Panc1 (cell line): ENCODE measurements around the gene TSPAN7. TPM values are rescaled to one million over a fixed set of nuclear protein-coding genes. Genes with fewer than 3 reads are reported as not detected.

Source experiments
- ATAC-seq: fragments of 200-7000 bp; cut with Tn5 transposase; 2 replicates; pipeline ENCODE4 v1.9.1; 2020; ENCODE audit warnings: mild to moderate bottlenecking, moderate library complexity
- BruUV-seq: library from RNA; stranded (reverse); fragments of 400-500 nt; replicated peaks from 2 replicates; lab custom pipeline; 2021; lab: Mats Ljungman, UMichigan
- CTCF ChIA-PET: fragments of 300-600 bp; sonication (Branson Sonifier 250); formaldehyde crosslinking; loops from one replicate; lab custom pipeline; 2022; ENCODE audit warnings: antibody characterized with exemption; lab: Charles Lee
- POLR2A ChIA-PET: fragments of 300-600 bp; sonication (Branson Sonifier 250); formaldehyde crosslinking; loops from one replicate; lab custom pipeline; 2022; ENCODE audit warnings: antibody characterized with exemption; lab: Charles Lee
- DNase-seq: peaks from one replicate; pipeline ENCODE4 v3.0.0-alpha.2; 2010; ENCODE audit warnings: low read depth, low spot score
- H3K27ac ChIP-seq: 2 replicates; pipeline ENCODE4 v1.5.1; 2011; ENCODE audit warnings: mild to moderate bottlenecking, low read length, inconsistent platforms
- H3K27me3 ChIP-seq: fragments of 200-500 bp; sonication (Bioruptor generic); 2 replicates; pipeline ENCODE4 v1.6.0; 2014; ENCODE audit warnings: low read length, inconsistent platforms; ENCODE audit not compliant: control insufficient read depth, insufficient read depth
- H3K36me3 ChIP-seq: fragments of 200-500 bp; sonication (Bioruptor generic); 2 replicates; pipeline ENCODE4 v1.5.1; 2014; ENCODE audit warnings: inconsistent platforms, mild to moderate bottlenecking, low read length, moderate library complexity; ENCODE audit not compliant: control insufficient read depth, insufficient read depth
- H3K4me1 ChIP-seq: 2 replicates; pipeline ENCODE4 v1.5.1; 2011; ENCODE audit warnings: inconsistent platforms, mild to moderate bottlenecking, low read length, moderate library complexity; ENCODE audit not compliant: control insufficient read depth, insufficient read depth
- H3K4me3 ChIP-seq, 2 experiments: 2 replicates each; pipeline ENCODE4 v1.5.1; 2011 to 2012; ENCODE audit warnings: low read depth in 2 of 2, low read length in 2 of 2, mild to moderate bottlenecking in 2 of 2, inconsistent platforms in 1 of 2, moderate library complexity in 1 of 2
- H3K9me3 ChIP-seq: fragments of 200-500 bp; sonication (Bioruptor generic); 2 replicates; pipeline ENCODE4 v1.5.1; 2014; ENCODE audit warnings: low read depth, mild to moderate bottlenecking, inconsistent platforms, low read length, moderate library complexity; ENCODE audit not compliant: control insufficient read depth, insufficient read depth
- POLR2AphosphoS5 ChIP-seq: IDR thresholded peaks from 2 replicates; pipeline ENCODE4 v1.6.1; 2012; ENCODE audit warnings: mild to moderate bottlenecking, low read depth, low read length, moderate library complexity
- REST ChIP-seq, 2 experiments: IDR thresholded peaks; 2 replicates each; pipeline ENCODE4 v1.6.1; 2011 to 2012; ENCODE audit warnings: low read depth in 2 of 2, control low read depth in 1 of 2, low read length in 1 of 2, mild to moderate bottlenecking in 1 of 2, moderate library complexity in 1 of 2; ENCODE audit not compliant: insufficient read depth in 1 of 2
- SIN3A ChIP-seq: IDR thresholded peaks from 2 replicates; pipeline ENCODE4 v1.6.1; 2012; ENCODE audit warnings: low read depth, mild to moderate bottlenecking, low read length, moderate library complexity, borderline replicate concordance; ENCODE audit not compliant: insufficient read depth
- TCF7L2 ChIP-seq: IDR thresholded peaks from 2 replicates; pipeline ENCODE4 v1.6.1; 2011; ENCODE audit warnings: mild to moderate bottlenecking, low read depth, low read length, inconsistent platforms
- in situ Hi-C: cut with HindIII; loops from 2 replicates; pipeline ENCODE4 v1.10.0; 2016; ENCODE audit warnings: low sequenced_read_pairs, low pct_unique_long_range_greater_than_20kb
- intact Hi-C: fragments of 100-400 bp; cut with micrococcal nuclease; formaldehyde crosslinking; loops from one replicate; pipeline ENCODE4 v1.10.0; 2022; ENCODE audit not compliant: unreplicated experiment
- total RNA-seq: library from RNA; stranded (reverse); gene quantifications from one replicate; pipeline ENCODE4 v1.2.1, GENCODE V29; 2021; ENCODE audit not compliant: unreplicated experiment
- TF ChIP-seq, protein P1 (sequence below): fragments of 450-650 bp; IDR thresholded peaks from 2 replicates; pipeline ENCODE4 v1.5.1; 2017; ENCODE audit warnings: mild to moderate bottlenecking

TSPAN7 gene
- total RNA-seq, 1 experiment from 2014 or later = 0.13 TPM

DNA sequence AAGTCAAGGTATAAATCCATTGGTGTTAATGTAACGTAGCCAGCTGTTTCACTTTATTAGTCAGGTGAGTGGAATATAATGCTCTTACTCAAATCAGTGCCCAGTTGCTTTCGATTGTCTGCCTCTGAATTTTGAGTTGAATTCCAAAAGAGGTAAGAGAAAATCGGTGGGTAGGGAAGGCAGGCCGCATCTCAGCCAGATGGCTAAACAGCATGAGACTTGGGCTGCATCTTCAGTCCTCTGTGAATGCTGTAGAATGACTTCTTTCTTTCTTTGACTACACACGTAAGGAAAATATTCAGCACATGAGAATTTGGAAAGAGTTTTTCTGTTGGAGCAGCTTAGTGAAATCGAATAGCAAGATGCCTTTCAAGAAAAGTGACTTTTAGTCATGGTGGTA is 49.5 kb downstream of the TSPAN7 start:
- ChIA-PET POLR2A (no interaction called here), CTCF (no interaction called here)
- intact Hi-C loops (no loop called here), in situ Hi-C loops (no loop called here)
- Histone ChIP-seq H3K4me1 (no peaks in the 10 kb centered on the region), H3K27ac (no peak overlapping the region), H3K4me3 (no peak overlapping the region), H3K9me3 (no peaks in the 10 kb centered on the region), H3K36me3 (no peaks in the 10 kb centered on the region), H3K27me3 (no peaks in the 10 kb centered on the region)
- DNase-seq (no peak), ATAC-seq (no peak)
- no TSS peak for BruUV-seq
- no peak for TF ChIP-seq REST (IDR thresholded peaks at IDR 0.05; ENCODE audit: insufficient read depth in 1 of 2, low read depth in 2 of 2, low read length in 1 of 2)
- TF ChIP-seq POLR2AphosphoS5 = no peak
- TF ChIP-seq SIN3A = no peak
- TF ChIP-seq, protein P1, sequence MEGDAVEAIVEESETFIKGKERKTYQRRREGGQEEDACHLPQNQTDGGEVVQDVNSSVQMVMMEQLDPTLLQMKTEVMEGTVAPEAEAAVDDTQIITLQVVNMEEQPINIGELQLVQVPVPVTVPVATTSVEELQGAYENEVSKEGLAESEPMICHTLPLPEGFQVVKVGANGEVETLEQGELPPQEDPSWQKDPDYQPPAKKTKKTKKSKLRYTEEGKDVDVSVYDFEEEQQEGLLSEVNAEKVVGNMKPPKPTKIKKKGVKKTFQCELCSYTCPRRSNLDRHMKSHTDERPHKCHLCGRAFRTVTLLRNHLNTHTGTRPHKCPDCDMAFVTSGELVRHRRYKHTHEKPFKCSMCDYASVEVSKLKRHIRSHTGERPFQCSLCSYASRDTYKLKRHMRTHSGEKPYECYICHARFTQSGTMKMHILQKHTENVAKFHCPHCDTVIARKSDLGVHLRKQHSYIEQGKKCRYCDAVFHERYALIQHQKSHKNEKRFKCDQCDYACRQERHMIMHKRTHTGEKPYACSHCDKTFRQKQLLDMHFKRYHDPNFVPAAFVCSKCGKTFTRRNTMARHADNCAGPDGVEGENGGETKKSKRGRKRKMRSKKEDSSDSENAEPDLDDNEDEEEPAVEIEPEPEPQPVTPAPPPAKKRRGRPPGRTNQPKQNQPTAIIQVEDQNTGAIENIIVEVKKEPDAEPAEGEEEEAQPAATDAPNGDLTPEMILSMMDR = no peak
- TF ChIP-seq TCF7L2 = no peak

- Histone ChIP-seq H3K27me3 (no peaks in the 10 kb centered on the region), H3K4me3 (no peak overlapping the region), H3K36me3 (no peaks in the 10 kb centered on the region), H3K4me1 (no peaks in the 10 kb centered on the region), H3K9me3 (no peaks in the 10 kb centered on the region), H3K27ac (no peak overlapping the region)
- TF ChIP-seq POLR2AphosphoS5 (no peak), SIN3A (no peak), REST (IDR thresholded peaks at IDR 0.05; ENCODE audit: insufficient read depth in 1 of 2, low read depth in 2 of 2, low read length in 1 of 2) (no peak), TCF7L2 (no peak)
- TF ChIP-seq, protein P1 = no peak
- in situ Hi-C loops = no loop called here
- DNase-seq (no peak), ATAC-seq (no peak)
- intact Hi-C loops = no loop called here
- CTCF ChIA-PET = interaction anchor here (0.7 kb wide), 1 partner anchor 1421 kb away, joined by 4 read pairs; no protein-coding TSS in a partner anchor
- no TSS peak for BruUV-seq
- POLR2A ChIA-PET = no interaction called here
These were observed 50.9 kb downstream of the TSPAN7 start for GRCh38 chrX:38612281-38612680.
